Lower leg skin (tissue), 3 donors: ENCODE results near the gene RUNX3.

Source experiments
- CTCF ChIP-seq, 3 donors: fragments of 450-650 bp; IDR thresholded peaks; one replicate each; pipeline ENCODE4 v1.5.1; 2016; ENCODE audit warnings: antibody characterized with exemption in 3 of 3, mild to moderate bottlenecking in 3 of 3, moderate library complexity in 2 of 3
- POLR2A ChIP-seq, 2 donors: fragments of 450-650 bp; IDR thresholded peaks; one replicate each; pipeline ENCODE4 v1.6.1; 2016 to 2017; ENCODE audit warnings: antibody characterized with exemption in 2 of 2, mild to moderate bottlenecking in 1 of 2, moderate library complexity in 1 of 2

- TF ChIP-seq CTCF (IDR thresholded peaks at IDR 0.05), result no peak
- no peak for TF ChIP-seq POLR2A (IDR thresholded peaks at IDR 0.05)
Measured at GRCh38 chr1:24940231-24940630, 10.2 kb upstream of the RUNX3 start.
